PC-9 (cell line): ENCODE data around the gene SLC12A1. TPM values are rescaled to one million over a fixed set of nuclear protein-coding genes. Genes with fewer than 3 reads are reported as not detected.

Experiments
- BruUV-seq: library from RNA; stranded (reverse); fragments of 400-500 nt; replicated peaks from 2 replicates; lab custom pipeline; 2021; lab: Mats Ljungman, UMichigan
- CTCF ChIA-PET: fragments of 300-600 bp; sonication (Branson Sonifier 250); formaldehyde crosslinking; loops from one replicate; lab custom pipeline; 2022; ENCODE audit warnings: antibody characterized with exemption; lab: Charles Lee
- POLR2A ChIA-PET: fragments of 300-600 bp; sonication (Branson Sonifier 250); formaldehyde crosslinking; loops from one replicate; lab custom pipeline; 2022; ENCODE audit warnings: antibody characterized with exemption; ENCODE audit not compliant: unreplicated experiment; lab: Charles Lee
- DNase-seq, 2 experiments: peaks; one replicate each; pipeline versions ENCODE4 v3.0.0 to v3.0.0-alpha.2; 2015 to 2022; ENCODE audit warnings: mixed read lengths in 1 of 2
- H2AFZ ChIP-seq: fragments of 200-600 bp; sonication (generic); 2 replicates; pipeline ENCODE4 v1.8.1; 2017; ENCODE audit warnings: antibody characterized with exemption
- H3F3A ChIP-seq: fragments of 200-600 bp; sonication (generic); 2 replicates; pipeline ENCODE4 v1.8.1; 2017; ENCODE audit warnings: antibody characterized with exemption, mild to moderate bottlenecking, low read depth; ENCODE audit not compliant: insufficient read depth
- H3K27ac ChIP-seq: fragments of 200-600 bp; sonication (generic); 2 replicates; pipeline ENCODE4 v1.6.1; 2016; ENCODE audit warnings: mixed run types
- H3K27me3 ChIP-seq: fragments of 200-600 bp; sonication (generic); 2 replicates; pipeline ENCODE4 v1.6.1; 2016; ENCODE audit warnings: low read depth, mixed run types; ENCODE audit not compliant: insufficient read depth
- H3K36me3 ChIP-seq: fragments of 200-600 bp; sonication (generic); 2 replicates; pipeline ENCODE4 v1.6.1; 2016; ENCODE audit warnings: low read depth, mixed run types
- H3K4me1 ChIP-seq: fragments of 200-600 bp; sonication (generic); replicated peaks from 2 replicates; pipeline ENCODE4 v1.6.1; 2016; ENCODE audit warnings: mixed run types; ENCODE audit not compliant: insufficient read depth
- H3K4me2 ChIP-seq: fragments of 200-600 bp; sonication (generic); 2 replicates; pipeline ENCODE4 v1.6.1; 2017; ENCODE audit warnings: mixed run types
- H3K4me3 ChIP-seq: fragments of 200-600 bp; sonication (generic); 2 replicates; pipeline ENCODE4 v1.6.1; 2016; ENCODE audit warnings: mixed run types
- H3K79me2 ChIP-seq: fragments of 200-600 bp; sonication (generic); 2 replicates; pipeline ENCODE4 v1.6.1; 2017; ENCODE audit warnings: low read depth, mixed run types
- H3K9me2 ChIP-seq: fragments of 200-600 bp; sonication (generic); 2 replicates; pipeline ENCODE4 v1.8.1; 2017; ENCODE audit warnings: mild to moderate bottlenecking; ENCODE audit not compliant: insufficient read depth
- H3K9me3 ChIP-seq: fragments of 200-600 bp; sonication (generic); 2 replicates; pipeline ENCODE4 v1.8.1; 2016; ENCODE audit warnings: low read depth; ENCODE audit not compliant: insufficient read depth
- H4K20me1 ChIP-seq: fragments of 200-600 bp; sonication (generic); 2 replicates; pipeline ENCODE4 v1.8.1; 2017; ENCODE audit not compliant: insufficient read depth
- EZH2 ChIP-seq: fragments of 200-600 bp; sonication (generic); IDR thresholded peaks from 2 replicates; pipeline ENCODE4 v1.8.0; 2017; ENCODE audit warnings: antibody characterized with exemption, low read depth
- intact Hi-C: fragments of 100-400 bp; cut with micrococcal nuclease; formaldehyde crosslinking; loops from one replicate; pipeline ENCODE4 v1.10.0; 2022; ENCODE audit not compliant: unreplicated experiment
- total RNA-seq: library from RNA; stranded (reverse); gene quantifications from 2 replicates; pipeline ENCODE4 v1.2.3, GENCODE V29; 2021
- TF ChIP-seq, protein P1 (sequence below): fragments of 200-600 bp; sonication (generic); conservative IDR thresholded peaks from 2 replicates; pipeline ENCODE4 v1.6.1; 2017; ENCODE audit warnings: mixed run types, antibody characterized with exemption, mild to moderate bottlenecking, moderate library complexity

Gene SLC12A1
- total RNA-seq, 1 experiment from 2014 or later, result not detected

DNA sequence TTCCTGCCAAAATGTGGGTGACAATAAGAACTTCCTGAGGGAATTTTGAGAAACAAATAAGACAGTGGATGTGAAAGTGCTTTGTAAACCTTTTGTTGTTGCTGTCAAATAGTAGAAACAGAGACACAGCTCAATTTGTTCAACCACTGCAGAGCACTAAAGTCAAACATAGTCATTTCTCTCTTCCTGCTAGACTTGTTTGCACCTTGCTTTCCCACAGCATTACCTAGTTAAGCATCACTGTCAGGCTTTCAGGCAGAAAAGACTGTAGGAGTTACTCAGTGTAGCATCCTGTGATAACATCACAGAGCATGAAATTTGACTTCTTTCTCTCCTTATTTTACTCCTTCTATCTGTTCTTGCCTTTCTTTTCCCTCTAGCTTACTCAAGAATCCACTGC, 27.1 kb downstream of the SLC12A1 start:
- Histone ChIP-seq H3K9me3 (no peaks in the 10 kb centered on the region), H4K20me1 (no peaks in the 10 kb centered on the region), H3F3A (no peaks in the 10 kb centered on the region), H3K9me2 (no peaks in the 10 kb centered on the region), H3K27me3 (peaks cover 9% of the 10 kb centered on the region), H3K4me3 (no peak overlapping the region), H3K36me3 (no peaks in the 10 kb centered on the region), H3K4me2 (no peak overlapping the region), H3K4me1 (no peaks in the 10 kb centered on the region), H3K27ac (no peak overlapping the region), H3K79me2 (no peaks in the 10 kb centered on the region), H2AFZ (no peak overlapping the region)
- intact Hi-C loops, result no loop called here
- CTCF ChIA-PET, result no interaction called here
- BruUV-seq, result no TSS peak
- no peak for TF ChIP-seq EZH2
- TF ChIP-seq, protein P1, sequence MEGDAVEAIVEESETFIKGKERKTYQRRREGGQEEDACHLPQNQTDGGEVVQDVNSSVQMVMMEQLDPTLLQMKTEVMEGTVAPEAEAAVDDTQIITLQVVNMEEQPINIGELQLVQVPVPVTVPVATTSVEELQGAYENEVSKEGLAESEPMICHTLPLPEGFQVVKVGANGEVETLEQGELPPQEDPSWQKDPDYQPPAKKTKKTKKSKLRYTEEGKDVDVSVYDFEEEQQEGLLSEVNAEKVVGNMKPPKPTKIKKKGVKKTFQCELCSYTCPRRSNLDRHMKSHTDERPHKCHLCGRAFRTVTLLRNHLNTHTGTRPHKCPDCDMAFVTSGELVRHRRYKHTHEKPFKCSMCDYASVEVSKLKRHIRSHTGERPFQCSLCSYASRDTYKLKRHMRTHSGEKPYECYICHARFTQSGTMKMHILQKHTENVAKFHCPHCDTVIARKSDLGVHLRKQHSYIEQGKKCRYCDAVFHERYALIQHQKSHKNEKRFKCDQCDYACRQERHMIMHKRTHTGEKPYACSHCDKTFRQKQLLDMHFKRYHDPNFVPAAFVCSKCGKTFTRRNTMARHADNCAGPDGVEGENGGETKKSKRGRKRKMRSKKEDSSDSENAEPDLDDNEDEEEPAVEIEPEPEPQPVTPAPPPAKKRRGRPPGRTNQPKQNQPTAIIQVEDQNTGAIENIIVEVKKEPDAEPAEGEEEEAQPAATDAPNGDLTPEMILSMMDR, result no peak
- POLR2A ChIA-PET, result no interaction called here
- DNase-seq, result no peak

DNA sequence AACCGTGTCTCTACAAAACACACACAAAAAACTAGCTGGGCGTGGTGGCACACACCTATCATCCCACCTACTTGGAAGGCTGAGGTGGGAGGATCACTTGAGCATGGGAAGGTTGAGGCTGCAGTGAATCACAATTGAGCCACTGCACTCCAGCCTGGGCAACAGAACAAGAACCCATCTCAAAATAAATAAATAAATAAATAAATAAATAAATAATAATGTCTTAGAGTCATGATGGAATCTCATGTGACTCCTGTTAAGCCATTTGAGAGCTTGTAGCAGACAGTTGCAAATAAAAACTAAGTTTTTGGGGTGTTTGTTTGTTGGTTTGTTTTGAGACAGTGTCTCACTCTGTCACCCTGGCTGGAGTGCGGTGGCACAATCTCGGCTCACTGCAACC, 33.2 kb downstream of the SLC12A1 start:
- ChIA-PET CTCF (interaction anchor here (0.6 kb wide), 2 partner anchors 1128 to 1914 kb away, joined by 3 to 5 read pairs; no protein-coding TSS in a partner anchor), POLR2A (no interaction called here)
- Histone ChIP-seq H3K4me1 (no peaks in the 10 kb centered on the region), H3K27ac (no peak overlapping the region), H2AFZ (no peak overlapping the region), H3K79me2 (no peaks in the 10 kb centered on the region), H4K20me1 (no peaks in the 10 kb centered on the region), H3K9me3 (no peaks in the 10 kb centered on the region), H3K9me2 (no peaks in the 10 kb centered on the region), H3K27me3 (peaks cover 10% of the 10 kb centered on the region; the same call in 1 of the 2 replicates), H3K4me3 (no peak overlapping the region), H3K4me2 (no peak overlapping the region), H3F3A (no peaks in the 10 kb centered on the region), H3K36me3 (no peaks in the 10 kb centered on the region)
- no TSS peak for BruUV-seq
- TF ChIP-seq, protein P1, result no peak
- no peak for TF ChIP-seq EZH2
- DNase-seq, result no peak
- intact Hi-C loops, result no loop called here

DNA sequence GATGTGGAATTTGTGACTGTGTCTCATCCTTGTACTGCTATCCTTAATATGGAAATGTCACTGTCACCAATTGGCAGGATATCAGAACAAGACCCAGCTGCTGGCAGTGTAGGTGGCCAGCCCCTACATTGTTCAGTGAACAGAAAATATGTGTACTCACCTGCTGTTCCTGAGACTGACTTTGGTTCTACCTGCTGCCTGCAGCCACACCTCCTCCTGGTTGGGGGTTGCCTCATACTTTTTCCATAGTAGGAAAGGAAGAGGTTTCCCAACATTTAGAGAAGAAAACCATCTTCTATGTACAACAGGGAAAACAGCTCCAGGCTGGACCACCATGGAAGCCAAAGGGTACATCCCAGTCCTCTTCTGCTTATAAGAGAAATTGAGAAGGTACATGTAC, 35.9 kb downstream of the SLC12A1 start:
- CTCF ChIA-PET, result no interaction called here
- H3K27me3 ChIP-seq, result peaks cover 19% of the 10 kb centered on the region; the same call in 1 of the 2 replicates

More for the DNA sequence above, 35.9 kb downstream of the SLC12A1 start:
- Histone ChIP-seq H3K27ac (no peak overlapping the region), H3K9me2 (no peaks in the 10 kb centered on the region), H3K36me3 (no peaks in the 10 kb centered on the region), H4K20me1 (no peaks in the 10 kb centered on the region), H3K4me3 (no peak overlapping the region), H3K79me2 (no peaks in the 10 kb centered on the region), H3F3A (no peaks in the 10 kb centered on the region), H3K4me2 (no peak overlapping the region), H3K9me3 (no peaks in the 10 kb centered on the region), H2AFZ (no peak overlapping the region), H3K4me1 (no peaks in the 10 kb centered on the region)
- intact Hi-C loops, result no loop called here
- POLR2A ChIA-PET, result no interaction called here
- BruUV-seq, result no TSS peak
- DNase-seq, result no peak
- TF ChIP-seq, protein P1, result no peak
- no peak for TF ChIP-seq EZH2
